Measurements from ENCODE around the gene IFNA7.
"Not testable (repeated sequence)": the region's sequence is repeated elsewhere in the genome, so short reads cannot be mapped to it uniquely, and the experiment has no call there.

The IFNA7 gene

DNA sequence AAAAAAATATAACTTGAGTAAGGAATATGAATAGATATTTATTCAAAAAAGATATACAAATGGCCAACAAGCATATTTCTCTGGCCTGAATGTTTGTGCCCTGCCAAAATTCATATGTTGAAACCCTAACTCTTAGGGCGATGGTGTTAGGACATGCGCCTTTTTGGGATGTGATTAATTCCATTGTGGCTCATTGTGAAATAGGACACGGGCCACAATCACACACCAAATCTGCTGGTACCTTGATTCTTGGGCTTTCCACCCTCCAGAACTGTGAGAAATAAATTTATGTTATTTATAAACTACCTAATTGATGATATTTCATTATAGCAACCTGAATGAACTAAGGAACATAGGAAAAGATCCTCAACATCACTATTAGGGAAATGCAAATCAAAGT, 29.8 kb downstream of the IFNA7 start:
- Histone ChIP-seq H3K4me3 (ENCODE audit: extremely low read depth, insufficient read depth, low read length, poor library complexity, severe bottlenecking) (no peak overlapping the region), H3K36me3 (ENCODE audit: control insufficient read depth, insufficient read depth, low read length) (no peaks in the 10 kb centered on the region), H3K9me3 (ENCODE audit: control insufficient read depth, low read length) (no peaks in the 10 kb centered on the region), H3K27ac (ENCODE audit: low read depth, low read length, severe bottlenecking) (no peak overlapping the region), H3K4me1 (ENCODE audit: control insufficient read depth, insufficient read depth, low read length, poor library complexity, severe bottlenecking) (no peaks in the 10 kb centered on the region)
- 80 to 100% methylated on average over 1 of the region's 3 CpGs for WGBS, 2 experiments (ENCODE audit: insufficient coverage in 2 of 2)

DNA sequence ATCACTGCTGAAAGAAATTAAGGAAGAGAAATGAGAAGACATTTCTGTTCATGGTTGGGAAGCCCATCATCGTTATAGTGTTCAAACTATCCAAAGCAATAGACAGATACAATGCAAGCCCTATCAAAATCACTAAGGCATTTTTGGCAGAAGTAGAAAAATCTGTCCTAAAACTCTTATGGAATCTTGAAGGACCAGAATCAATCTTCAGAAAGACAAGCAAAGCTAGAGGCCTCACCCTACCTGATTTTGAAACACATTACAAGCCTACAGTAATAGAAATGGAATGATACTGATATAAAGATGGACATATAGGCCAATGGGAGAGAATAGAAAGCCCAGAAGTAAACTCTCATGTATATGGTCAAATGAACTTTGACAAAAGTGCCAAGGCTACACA, 30.7 kb downstream of the IFNA7 start:
- no peaks in the 10 kb centered on the region for H3K4me1 ChIP-seq (ENCODE audit: control insufficient read depth, insufficient read depth, low read length, poor library complexity, severe bottlenecking)
- no peak overlapping the region for H3K27ac ChIP-seq (ENCODE audit: low read depth, low read length, severe bottlenecking)
- no CpG with 5 or more reads among the region's 1 CpG for WGBS, 2 experiments (ENCODE audit: insufficient coverage in 2 of 2)
- H3K9me3 ChIP-seq (ENCODE audit: control insufficient read depth, low read length), result no peaks in the 10 kb centered on the region
- H3K36me3 ChIP-seq (ENCODE audit: control insufficient read depth, insufficient read depth, low read length), result no peaks in the 10 kb centered on the region
- no peak overlapping the region for H3K4me3 ChIP-seq (ENCODE audit: extremely low read depth, insufficient read depth, low read length, poor library complexity, severe bottlenecking)

DNA sequence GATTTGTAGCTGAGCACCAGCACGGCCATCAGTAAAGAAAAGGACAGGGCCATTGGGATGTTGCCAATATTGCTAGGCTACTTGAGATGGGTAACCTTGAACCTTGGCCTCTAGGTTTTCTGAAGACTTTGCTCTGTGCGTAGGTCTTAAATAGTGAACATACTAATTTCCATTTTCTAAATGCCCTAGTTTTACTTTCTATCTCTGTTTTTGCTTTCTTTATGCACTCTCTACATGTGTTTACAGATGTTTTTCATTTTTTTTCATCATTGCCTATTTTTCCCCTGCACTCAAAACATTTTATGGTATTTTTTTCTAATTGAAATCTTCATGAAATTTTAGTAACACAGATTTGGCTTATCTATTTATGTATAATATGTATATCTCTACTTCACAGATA, 35.4 kb downstream of the IFNA7 start, which contains the start of gene IFNA21:
IFNA21 (minus strand) TSS at position 101 of the 400 bp plus-strand sequence; CDS start at position 53, 48 bp downstream.
- not testable (repeated sequence) for H3K4me3 ChIP-seq (ENCODE audit: extremely low read depth, insufficient read depth, low read length, poor library complexity, severe bottlenecking); H3K36me3 ChIP-seq (ENCODE audit: control insufficient read depth, insufficient read depth, low read length); H3K27ac ChIP-seq (ENCODE audit: low read depth, low read length, severe bottlenecking); H3K9me3 ChIP-seq (ENCODE audit: control insufficient read depth, low read length); H3K4me1 ChIP-seq (ENCODE audit: control insufficient read depth, insufficient read depth, low read length, poor library complexity, severe bottlenecking)
- 93% methylated on average over 2 of the region's 2 CpGs; no CpG with 5 or more reads in 1 of the 2 experiments for WGBS, 2 experiments (ENCODE audit: insufficient coverage in 2 of 2)

DNA sequence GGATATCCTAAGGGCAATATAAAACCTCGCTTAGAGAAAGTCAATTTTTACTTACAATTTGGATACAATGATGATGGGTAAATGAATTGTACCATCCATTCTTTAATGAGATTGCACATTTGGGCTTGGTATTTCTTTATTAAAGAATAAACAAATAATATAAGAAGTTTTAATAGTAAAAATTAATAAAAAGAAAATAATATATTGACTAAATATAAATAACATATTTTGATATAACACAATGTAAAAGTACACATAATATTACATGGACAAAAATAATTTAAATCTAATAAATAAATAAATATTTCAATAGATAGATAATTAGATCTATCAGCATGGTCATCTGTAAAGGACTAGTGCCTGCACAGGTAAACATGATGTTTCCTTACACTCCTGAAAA, 36.5 kb downstream of the IFNA7 start:
- no CpG with 5 or more reads among the region's 1 CpG for WGBS, 2 experiments (ENCODE audit: insufficient coverage in 2 of 2)
- Histone ChIP-seq H3K27ac (ENCODE audit: low read depth, low read length, severe bottlenecking) (no peak overlapping the region), H3K9me3 (ENCODE audit: control insufficient read depth, low read length) (peaks cover 11% of the 10 kb centered on the region), H3K4me1 (ENCODE audit: control insufficient read depth, insufficient read depth, low read length, poor library complexity, severe bottlenecking) (no peaks in the 10 kb centered on the region), H3K36me3 (ENCODE audit: control insufficient read depth, insufficient read depth, low read length) (no peaks in the 10 kb centered on the region), H3K4me3 (ENCODE audit: extremely low read depth, insufficient read depth, low read length, poor library complexity, severe bottlenecking) (no peak overlapping the region)

DNA sequence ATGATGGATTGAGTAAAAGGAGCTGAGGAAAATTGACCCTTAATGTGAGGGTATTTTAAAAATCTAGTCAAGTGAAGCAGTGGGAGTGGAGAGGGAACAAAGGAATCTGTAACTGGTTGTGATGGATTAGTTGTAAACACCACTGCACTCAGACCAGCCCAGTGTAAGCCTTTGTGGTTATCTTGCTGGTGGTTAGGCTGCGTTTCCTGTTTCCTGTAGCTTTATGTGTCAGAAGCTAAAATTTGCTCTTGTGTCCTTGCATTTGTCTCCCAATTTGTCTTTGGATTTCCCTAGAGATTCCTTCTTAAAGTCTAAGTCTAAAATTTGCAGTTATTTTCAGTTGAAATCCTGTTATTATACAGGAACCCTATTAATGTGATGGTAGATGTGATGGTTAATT, 41.8 kb downstream of the IFNA7 start:
- 50% methylated on average over 1 of the region's 1 CpG; no CpG with 5 or more reads in 1 of the 2 experiments for WGBS, 2 experiments (ENCODE audit: insufficient coverage in 2 of 2)
- Histone ChIP-seq H3K4me1 (ENCODE audit: control insufficient read depth, insufficient read depth, low read length, poor library complexity, severe bottlenecking) (no peaks in the 10 kb centered on the region), H3K27ac (ENCODE audit: low read depth, low read length, severe bottlenecking) (peak overlapping the region; percentile 6), H3K36me3 (ENCODE audit: control insufficient read depth, insufficient read depth, low read length) (no peaks in the 10 kb centered on the region), H3K4me3 (ENCODE audit: extremely low read depth, insufficient read depth, low read length, poor library complexity, severe bottlenecking) (no peak overlapping the region), H3K9me3 (ENCODE audit: control insufficient read depth, low read length) (peaks cover 11% of the 10 kb centered on the region)

DNA sequence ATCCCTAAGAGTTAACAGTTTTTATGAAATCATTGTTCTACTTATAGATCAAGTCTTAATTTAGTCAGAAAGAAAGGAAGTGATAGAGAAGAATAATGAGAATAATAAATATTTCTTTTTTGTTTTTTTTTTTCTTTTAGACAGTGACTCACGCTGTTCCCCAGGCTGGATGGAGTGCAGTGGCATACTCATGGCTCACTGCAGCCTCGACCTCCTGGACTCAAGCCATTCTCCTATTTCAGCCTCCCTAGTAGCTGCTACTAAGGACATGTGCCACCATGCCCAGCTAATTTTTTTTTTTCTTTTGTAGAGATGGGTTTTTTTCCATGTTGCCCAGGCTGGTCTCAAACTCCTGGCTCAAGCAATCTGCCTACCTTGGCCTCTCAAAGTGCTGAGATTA, 46.5 kb downstream of the IFNA7 start:
- 80% methylated on average over 1 of the region's 2 CpGs; no CpG with 5 or more reads in 1 of the 2 experiments for WGBS, 2 experiments (ENCODE audit: insufficient coverage in 2 of 2)
- Histone ChIP-seq H3K9me3 (ENCODE audit: control insufficient read depth, low read length) (no peaks in the 10 kb centered on the region), H3K27ac (ENCODE audit: low read depth, low read length, severe bottlenecking) (no peak overlapping the region)

DNA sequence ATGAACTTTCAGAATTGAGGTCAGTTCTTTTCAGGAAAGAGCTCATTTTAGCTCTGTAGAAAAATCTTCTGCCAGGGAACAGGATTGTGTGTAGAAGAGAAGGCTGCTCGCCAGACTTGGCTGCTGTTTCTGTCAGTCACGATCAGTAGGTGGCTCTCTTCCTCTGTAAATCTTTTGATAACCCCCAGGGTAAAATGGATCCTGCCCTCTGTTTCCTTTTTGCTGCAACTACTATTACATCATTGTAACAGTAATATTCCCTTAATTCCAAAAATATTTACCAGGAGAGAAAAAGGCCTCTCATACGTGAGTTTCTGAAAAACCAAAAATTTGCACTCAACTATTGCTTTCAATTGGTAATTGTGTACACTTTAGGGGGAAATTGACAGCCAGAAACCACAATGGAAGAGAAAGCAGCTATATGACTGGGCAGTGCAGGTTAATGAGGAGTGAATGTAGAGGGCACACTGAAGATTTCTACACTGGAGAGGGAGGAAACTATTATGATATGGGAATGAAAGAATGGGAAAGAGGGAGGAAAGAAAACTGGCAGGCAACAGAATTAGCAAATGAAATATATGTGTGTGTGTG, 47.9 kb downstream of the IFNA7 start:
- 0 to 11% methylated on average over 1 to 2 of the region's 3 CpGs for WGBS, 2 experiments (ENCODE audit: insufficient coverage in 2 of 2)
- H3K4me3 ChIP-seq (ENCODE audit: extremely low read depth, insufficient read depth, low read length, poor library complexity, severe bottlenecking), result no peak overlapping the region
- H3K27ac ChIP-seq (ENCODE audit: low read depth, low read length, severe bottlenecking), result peak overlapping the region; percentile 51
- peaks cover 4% of the 10 kb centered on the region for H3K4me1 ChIP-seq (ENCODE audit: control insufficient read depth, insufficient read depth, low read length, poor library complexity, severe bottlenecking)
- H3K9me3 ChIP-seq (ENCODE audit: control insufficient read depth, low read length), result no peaks in the 10 kb centered on the region
- no peaks in the 10 kb centered on the region for H3K36me3 ChIP-seq (ENCODE audit: control insufficient read depth, insufficient read depth, low read length)

More for the DNA sequence above, 46.5 kb downstream of the IFNA7 start:
- Histone ChIP-seq H3K4me1 (ENCODE audit: control insufficient read depth, insufficient read depth, low read length, poor library complexity, severe bottlenecking) (peaks cover 4% of the 10 kb centered on the region), H3K36me3 (ENCODE audit: control insufficient read depth, insufficient read depth, low read length) (no peaks in the 10 kb centered on the region), H3K4me3 (ENCODE audit: extremely low read depth, insufficient read depth, low read length, poor library complexity, severe bottlenecking) (no peak overlapping the region)

DNA sequence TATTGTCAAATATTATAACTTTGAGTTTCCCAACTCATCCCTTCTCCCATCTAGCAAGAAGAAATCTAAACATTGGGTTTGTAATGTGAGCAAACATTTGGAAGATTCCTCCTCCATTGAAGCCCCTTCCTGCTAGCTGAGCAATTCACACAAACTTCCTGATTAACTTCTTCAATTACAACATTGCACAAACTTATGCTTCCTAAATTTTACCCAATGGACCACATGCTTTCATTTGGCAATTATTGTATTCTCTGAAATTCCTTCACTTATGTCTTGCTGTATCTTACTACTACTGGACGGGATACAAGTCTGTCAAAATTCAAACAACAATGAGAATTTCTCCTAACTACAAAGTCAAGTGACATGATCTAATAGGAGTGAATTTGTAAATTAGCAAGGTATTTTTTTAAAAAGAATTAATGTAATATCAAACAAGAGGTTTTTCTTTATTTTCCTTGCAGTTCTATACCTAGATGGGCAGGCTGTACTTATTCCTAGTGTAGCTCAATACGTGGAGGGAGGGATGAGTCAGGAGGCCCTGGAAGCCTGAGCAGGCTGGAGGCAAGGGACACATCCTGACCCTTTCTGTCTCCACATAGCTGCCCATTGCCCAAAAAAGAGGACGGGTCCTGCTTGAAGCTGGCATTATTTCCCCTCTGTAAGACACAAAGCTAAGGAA, 48.5 kb downstream of the IFNA7 start:
- Histone ChIP-seq H3K4me3 (ENCODE audit: extremely low read depth, insufficient read depth, low read length, poor library complexity, severe bottlenecking) (no peak overlapping the region), H3K4me1 (ENCODE audit: control insufficient read depth, insufficient read depth, low read length, poor library complexity, severe bottlenecking) (peaks cover 4% of the 10 kb centered on the region), H3K9me3 (ENCODE audit: control insufficient read depth, low read length) (no peaks in the 10 kb centered on the region), H3K27ac (ENCODE audit: low read depth, low read length, severe bottlenecking) (peak overlapping the region; percentile 51), H3K36me3 (ENCODE audit: control insufficient read depth, insufficient read depth, low read length) (no peaks in the 10 kb centered on the region)
- WGBS, 2 experiments (ENCODE audit: insufficient coverage in 2 of 2), result 22% methylated on average over 1 of the region's 3 CpGs; no CpG with 5 or more reads in 1 of the 2 experiments
